ENCODE measurements around the gene SGSM1. TPM values are rescaled to one million over a fixed set of nuclear protein-coding genes. Genes with fewer than 3 reads are reported as not detected.

The SGSM1 gene
- polyA plus RNA-seq, 3 donors = not detected

DNA sequence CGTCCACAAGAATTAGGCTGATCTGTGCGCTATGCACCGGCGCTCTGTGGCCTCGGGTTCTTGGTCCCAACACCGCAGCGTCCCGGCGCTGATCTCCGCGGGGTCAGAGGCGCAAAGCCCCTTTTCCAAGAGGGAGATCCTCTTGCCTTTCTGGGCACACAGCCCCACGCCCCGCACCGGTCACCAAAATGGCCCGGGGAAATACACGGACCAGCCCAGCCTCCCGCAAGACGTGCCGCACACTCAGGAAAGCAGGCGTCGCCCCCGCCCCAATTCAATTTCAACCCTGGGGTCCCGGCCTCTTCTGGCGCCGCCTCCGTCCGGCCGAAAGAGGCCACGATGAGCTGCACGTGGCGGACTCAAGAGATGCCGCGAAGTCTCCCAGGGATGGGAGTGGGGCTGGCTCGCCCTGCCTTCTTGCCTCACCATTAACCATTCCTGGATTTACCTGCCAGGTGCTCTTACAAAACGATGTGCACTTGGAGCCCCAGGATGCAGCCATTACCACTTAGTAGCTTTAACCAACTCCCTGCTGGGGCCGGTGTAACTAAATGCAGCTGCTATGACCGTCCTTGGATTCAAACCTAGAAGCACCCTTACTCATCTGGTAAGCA is 42.0 kb upstream of the SGSM1 start:
- WGBS (ENCODE audit: insufficient coverage) = 81% methylated on average over 37 of the region's 38 CpGs
- Histone ChIP-seq H3K27ac (ENCODE audit: low read depth in 1 of 2, low read length in 2 of 2) (no peak overlapping the region), H3K4me2 (replicated peaks; ENCODE audit: extremely low read depth, low read length, poor library complexity, severe bottlenecking) (no peak overlapping the region), H3K27me3 (ENCODE audit: control insufficient read depth in 2 of 2, insufficient read depth in 2 of 2, low read length in 2 of 2) (no peaks in the 10 kb centered on the region), H3K9ac (ENCODE audit: insufficient read depth, low read length, poor library complexity, severe bottlenecking) (no peak overlapping the region), H3K79me2 (ENCODE audit: insufficient read depth, low read length) (no peaks in the 10 kb centered on the region), H3K36me3 (replicated peaks in 1 of 2; ENCODE audit: control insufficient read depth in 1 of 2, insufficient read depth in 2 of 2, low read length in 2 of 2) (no peaks in the 10 kb centered on the region), H2AFZ (ENCODE audit: insufficient read depth, low read depth, low read length, poor library complexity, severe bottlenecking) (no peak overlapping the region), H3K9me3 (replicated peaks in 1 of 2; ENCODE audit: control insufficient read depth in 1 of 2, insufficient read depth in 1 of 2, low read length in 2 of 2) (no peaks in the 10 kb centered on the region), H3K4me3 (replicated peaks in 1 of 3; ENCODE audit: low read depth in 2 of 3, low read length in 3 of 3) (no peak overlapping the region), H4K20me1 (ENCODE audit: insufficient read depth, low read length) (no peaks in the 10 kb centered on the region), H3K4me1 (ENCODE audit: control insufficient read depth in 1 of 2, insufficient read depth in 2 of 2, low read length in 2 of 2) (no peaks in the 10 kb centered on the region)
- DNase-seq = no peak
- no peak for TF ChIP-seq CTCF (IDR thresholded peaks at IDR 0.05)
- H3K27me3 Mint-ChIP-seq (ENCODE audit: low read depth in 3 of 3) = peaks cover 7 to 16% (median 12%) of the 10 kb centered on the region in 3 donors
- no peaks in the 10 kb centered on the region for H3K4me1 Mint-ChIP-seq
- H3K27ac Mint-ChIP-seq = no peak overlapping the region
- H3K9me3 Mint-ChIP-seq = peaks cover 0 to 2% (median 0%) of the 10 kb centered on the region in 7 donors
- no peaks in the 10 kb centered on the region for H3K36me3 Mint-ChIP-seq
- H3K4me3 Mint-ChIP-seq = no peak overlapping the region
- intact Hi-C loops (cut with micrococcal nuclease) = loop anchor here in 1 of 2 donors (10.0 kb wide), 1 partner anchor 291 kb away; no protein-coding TSS in a partner anchor

GRCh38 chr22:24765166-24765565 is 40.8 kb upstream of the SGSM1 start:
- H3K27me3 Mint-ChIP-seq (ENCODE audit: low read depth in 3 of 3) = peaks cover 7 to 16% (median 12%) of the 10 kb centered on the region in 3 donors
- no peak overlapping the region for H3K9ac ChIP-seq (ENCODE audit: insufficient read depth, low read length, poor library complexity, severe bottlenecking)
- no peaks in the 10 kb centered on the region for H3K4me1 Mint-ChIP-seq
- no peaks in the 10 kb centered on the region for H3K79me2 ChIP-seq (ENCODE audit: insufficient read depth, low read length)
- intact Hi-C loops (cut with micrococcal nuclease) = loop anchor here in 1 of 2 donors (10.0 kb wide), 1 partner anchor 290 kb away; no protein-coding TSS in a partner anchor
- peaks cover 0 to 2% (median 0%) of the 10 kb centered on the region in 7 donors for H3K9me3 Mint-ChIP-seq
- no peaks in the 10 kb centered on the region for H3K27me3 ChIP-seq (ENCODE audit: control insufficient read depth in 2 of 2, insufficient read depth in 2 of 2, low read length in 2 of 2)
- H3K4me3 Mint-ChIP-seq = no peak overlapping the region
- DNase-seq = no peak
- no peaks in the 10 kb centered on the region for H3K9me3 ChIP-seq (replicated peaks in 1 of 2; ENCODE audit: control insufficient read depth in 1 of 2, insufficient read depth in 1 of 2, low read length in 2 of 2)
- no peak overlapping the region for H3K4me3 ChIP-seq (replicated peaks in 1 of 3; ENCODE audit: low read depth in 2 of 3, low read length in 3 of 3)
- no peaks in the 10 kb centered on the region for H4K20me1 ChIP-seq (ENCODE audit: insufficient read depth, low read length)
- TF ChIP-seq CTCF (IDR thresholded peaks at IDR 0.05) = no peak
- no peak overlapping the region for H3K27ac Mint-ChIP-seq
- H3K4me1 ChIP-seq (ENCODE audit: control insufficient read depth in 1 of 2, insufficient read depth in 2 of 2, low read length in 2 of 2) = no peaks in the 10 kb centered on the region
- H3K36me3 Mint-ChIP-seq = no peaks in the 10 kb centered on the region
- H3K27ac ChIP-seq (ENCODE audit: low read depth in 1 of 2, low read length in 2 of 2) = no peak overlapping the region
- no CpG with 5 or more reads among the region's 5 CpGs for WGBS (ENCODE audit: insufficient coverage)
- no peak overlapping the region for H3K4me2 ChIP-seq (replicated peaks; ENCODE audit: extremely low read depth, low read length, poor library complexity, severe bottlenecking)
- no peaks in the 10 kb centered on the region for H3K36me3 ChIP-seq (replicated peaks in 1 of 2; ENCODE audit: control insufficient read depth in 1 of 2, insufficient read depth in 2 of 2, low read length in 2 of 2)
- H2AFZ ChIP-seq (ENCODE audit: insufficient read depth, low read depth, low read length, poor library complexity, severe bottlenecking) = no peak overlapping the region

All from CD14-positive monocyte (primary cell).